CMK (cell line): Measurements from ENCODE around the gene RAB35.

ENCODE experiments used
- DNase-seq: peaks from one replicate; pipeline ENCODE4 v3.0.0-alpha.2; 2010; ENCODE audit warnings: low read depth

Gene RAB35

GRCh38 chr12:120086801-120087621 is 29.5 kb downstream of the RAB35 start:
- peak; percentile 91 for DNase-seq

DNA sequence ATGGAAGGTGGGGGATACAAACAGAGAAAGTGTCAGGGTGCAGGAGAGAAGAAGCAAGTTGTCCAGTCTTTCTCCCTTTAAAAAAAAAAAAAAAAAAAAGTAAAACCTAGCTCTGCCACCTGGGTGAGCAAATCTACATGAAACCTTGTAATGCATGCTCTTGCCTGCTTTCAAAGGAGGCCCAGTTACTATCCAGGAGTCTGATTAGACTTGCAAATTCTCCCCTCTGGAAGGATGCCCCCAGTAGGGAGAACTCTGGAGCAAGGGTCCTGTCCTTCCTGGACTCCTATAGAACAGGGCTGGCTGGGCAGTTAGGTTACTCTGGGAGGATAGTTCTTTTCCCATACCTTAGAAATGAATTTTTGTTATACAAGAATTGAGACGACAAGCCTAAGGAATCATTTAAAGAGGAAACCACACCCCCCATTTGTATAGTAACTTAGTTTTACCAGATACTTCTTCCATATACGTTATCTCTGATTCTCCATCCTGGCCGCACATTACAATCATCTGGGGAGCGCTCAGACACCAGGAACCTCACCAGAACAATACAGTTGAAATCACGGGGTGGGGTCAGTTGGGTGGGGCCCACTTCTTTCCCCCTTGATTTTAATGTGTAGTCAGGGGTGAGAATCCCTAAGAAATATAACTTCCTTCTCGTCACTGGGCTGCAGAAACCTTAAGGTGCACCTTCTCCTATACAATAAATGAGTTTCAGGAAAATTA is 30.5 kb downstream of the RAB35 start:
- DNase-seq, result no peak

GRCh38 chr12:120081641-120082040 is 34.9 kb downstream of the RAB35 start:
- no peak for DNase-seq

DNA sequence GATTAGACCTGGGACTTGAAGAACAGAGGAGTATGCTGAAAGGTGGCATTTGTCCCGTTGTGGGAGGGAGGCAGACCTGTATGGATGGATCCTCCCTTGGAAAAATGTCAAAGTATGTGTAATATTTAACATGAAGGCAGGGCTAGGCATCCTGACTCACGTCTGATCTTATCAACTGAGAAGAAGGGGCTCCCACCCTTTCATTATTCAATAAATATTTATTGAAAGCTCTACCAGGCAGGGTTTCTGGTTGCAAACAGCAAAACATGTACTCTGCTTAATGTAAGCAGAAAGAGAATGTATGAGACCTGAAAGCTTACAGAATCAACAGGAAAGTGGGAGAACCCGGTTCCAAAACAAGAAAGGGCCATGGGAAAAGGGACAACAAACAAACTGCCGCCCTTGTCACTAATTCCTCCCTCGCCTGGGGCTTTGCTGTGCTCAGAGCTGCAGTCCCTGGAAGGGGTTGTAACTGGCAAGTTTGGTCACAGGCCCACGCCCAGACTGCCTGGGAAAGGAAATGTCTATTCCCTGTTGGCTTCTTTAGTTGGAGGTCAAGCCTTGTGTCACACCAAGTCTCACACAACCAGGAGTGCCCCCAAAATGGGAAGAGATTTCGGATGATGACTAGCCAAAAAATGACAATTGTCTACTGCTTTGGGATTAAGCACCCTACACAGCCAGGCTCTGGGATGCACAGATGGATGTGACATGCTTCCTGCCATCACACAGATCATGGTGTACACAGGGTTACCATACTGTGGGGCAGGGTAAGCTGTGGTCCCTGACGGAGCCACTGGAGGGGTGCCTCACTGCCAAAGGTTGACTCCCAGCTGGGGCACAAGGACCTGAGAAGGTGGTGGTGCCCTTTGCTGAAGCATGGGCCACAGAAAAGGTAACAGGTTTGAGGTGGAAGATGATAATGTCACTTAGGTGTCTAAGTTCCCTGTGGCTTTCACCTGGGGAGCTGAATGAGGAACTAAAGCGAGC is 36.8 kb downstream of the RAB35 start:
- DNase-seq, result no peak

GRCh38 chr12:120078868-120079267 is 37.7 kb downstream of the RAB35 start:
- no peak for DNase-seq

- no peak for DNase-seq
Measured at GRCh38 chr12:120077260-120077659, 39.3 kb downstream of the RAB35 start.

DNA sequence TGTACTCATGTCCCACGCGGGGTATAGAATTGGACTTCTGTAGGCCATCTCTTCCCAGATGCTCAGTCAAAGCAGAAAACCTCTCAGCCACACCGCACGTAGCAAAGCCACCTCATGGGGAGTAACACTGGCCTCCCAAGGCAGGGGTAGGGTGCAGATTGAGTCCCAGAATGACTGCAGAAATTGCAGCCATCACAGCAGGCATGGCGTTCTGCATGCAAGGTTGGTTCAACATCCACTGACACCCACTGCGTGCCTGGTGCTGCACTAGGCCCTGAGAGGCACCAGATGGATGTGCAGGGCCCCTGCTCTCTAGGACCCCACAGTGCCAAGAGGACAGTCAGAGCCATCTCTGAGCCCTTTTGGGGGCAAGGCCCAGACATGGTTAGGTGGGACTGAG is 39.9 kb downstream of the RAB35 start:
- no peak for DNase-seq

DNA sequence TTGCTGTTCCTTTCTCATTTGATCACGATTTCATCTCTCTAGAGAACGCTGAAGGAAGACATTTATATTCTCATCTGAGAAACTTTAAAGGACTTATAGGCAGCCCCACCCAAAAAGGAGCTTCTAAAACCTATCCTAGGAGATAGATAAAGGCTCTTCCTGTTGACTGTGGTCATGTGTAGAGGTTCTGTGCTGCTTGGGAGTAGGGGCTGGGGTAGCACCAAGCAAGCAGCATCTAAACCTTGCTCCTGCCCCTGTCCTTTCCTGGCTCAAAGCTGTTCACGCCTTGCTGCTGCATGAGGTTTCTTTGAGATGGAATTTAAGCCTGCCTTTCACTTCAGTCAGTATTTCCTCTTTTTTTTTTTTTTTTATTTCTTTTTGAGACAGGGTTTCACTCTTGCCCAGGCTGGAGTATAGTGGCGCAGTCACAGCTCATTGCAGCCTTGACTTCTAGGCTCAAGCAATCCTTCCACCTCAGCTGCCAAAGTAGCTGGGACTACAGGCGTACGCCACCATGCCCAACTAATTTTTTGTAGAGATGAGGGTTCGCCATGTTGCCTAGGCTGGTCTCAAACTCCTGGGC is 41.4 kb downstream of the RAB35 start:
- DNase-seq, result no peak

DNA sequence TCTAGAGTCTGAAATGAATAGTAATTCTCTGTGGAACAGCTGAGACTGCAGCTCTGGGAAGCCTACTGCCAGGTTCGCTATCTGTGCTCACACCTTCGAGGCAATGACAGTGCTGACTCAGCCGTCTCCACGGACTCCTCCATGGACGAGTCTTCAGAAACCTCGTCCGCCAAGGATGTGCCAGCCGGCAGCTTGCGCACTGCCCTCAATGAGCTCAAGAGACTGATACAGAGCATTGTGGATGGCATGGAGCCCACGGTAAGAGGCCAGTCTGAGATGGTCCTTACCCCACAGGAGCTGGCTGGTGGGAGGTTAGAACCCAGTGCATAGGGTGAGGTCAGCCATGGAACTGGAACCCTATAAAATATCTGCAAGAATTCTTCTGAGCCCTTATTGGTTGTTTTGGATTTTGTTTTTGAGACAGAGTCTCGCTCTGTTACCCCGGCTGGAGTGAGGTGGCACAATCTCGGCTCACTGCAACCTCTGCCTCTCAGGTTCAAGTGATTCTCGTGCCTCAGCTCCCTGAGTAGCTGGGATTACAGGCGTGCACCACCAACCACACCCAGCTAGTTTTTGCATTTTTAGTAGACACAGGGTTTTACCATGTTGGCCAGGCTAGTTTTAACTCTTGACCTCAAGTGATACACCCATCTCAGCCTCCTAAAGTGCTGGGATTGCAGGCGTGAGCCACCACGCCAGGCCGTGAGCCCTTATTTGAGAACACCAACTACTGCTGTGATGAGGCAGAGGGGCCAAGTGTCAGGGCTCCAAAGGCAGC is 43.9 kb downstream of the RAB35 start:
- no peak for DNase-seq

DNA sequence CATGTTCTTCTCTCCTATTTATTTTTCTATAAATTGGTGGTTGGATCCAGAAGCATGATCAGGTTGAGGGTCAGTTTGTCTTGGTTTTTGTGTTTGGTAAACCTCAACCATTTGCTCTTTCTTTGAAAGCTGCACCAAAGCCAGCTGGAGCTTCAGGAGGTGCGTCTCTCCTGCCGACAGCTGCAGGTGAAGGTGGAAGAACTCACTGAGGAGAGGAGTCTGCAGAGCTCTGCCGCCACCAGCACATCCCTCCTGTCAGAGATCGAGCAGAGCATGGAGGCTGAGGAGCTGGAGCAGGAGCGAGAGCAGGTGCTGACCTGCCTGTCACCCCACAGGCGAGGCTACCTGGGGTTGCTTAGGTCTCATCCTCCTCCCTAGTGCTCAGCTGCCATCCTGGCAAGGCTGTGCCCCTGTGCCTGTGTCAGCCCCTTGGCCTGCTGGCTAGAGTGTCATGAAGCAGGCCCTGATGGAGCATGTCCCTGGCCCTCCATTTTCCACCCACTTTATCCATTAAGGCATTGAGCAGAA is 45.0 kb downstream of the RAB35 start:
- DNase-seq, result no peak

DNA sequence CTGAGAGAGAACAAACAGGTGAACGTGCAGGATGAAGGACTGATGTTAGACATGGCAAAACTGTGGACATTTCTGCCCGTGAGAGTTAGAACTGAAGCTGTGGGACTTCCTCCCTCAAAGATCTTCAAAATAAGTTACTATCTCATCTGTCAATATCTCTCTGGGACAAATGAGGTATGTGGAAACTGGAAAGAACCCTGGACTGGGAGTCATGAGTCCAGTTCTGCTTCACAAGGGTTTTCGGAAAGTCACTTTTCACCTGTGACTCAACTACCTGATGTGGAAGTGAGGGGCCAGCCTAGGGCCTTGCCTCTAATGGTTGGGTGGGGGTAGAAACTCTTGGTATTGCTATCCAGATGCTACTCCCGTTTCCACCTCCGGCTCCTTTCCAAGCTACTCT is 47.3 kb downstream of the RAB35 start:
- DNase-seq, result no peak

DNA sequence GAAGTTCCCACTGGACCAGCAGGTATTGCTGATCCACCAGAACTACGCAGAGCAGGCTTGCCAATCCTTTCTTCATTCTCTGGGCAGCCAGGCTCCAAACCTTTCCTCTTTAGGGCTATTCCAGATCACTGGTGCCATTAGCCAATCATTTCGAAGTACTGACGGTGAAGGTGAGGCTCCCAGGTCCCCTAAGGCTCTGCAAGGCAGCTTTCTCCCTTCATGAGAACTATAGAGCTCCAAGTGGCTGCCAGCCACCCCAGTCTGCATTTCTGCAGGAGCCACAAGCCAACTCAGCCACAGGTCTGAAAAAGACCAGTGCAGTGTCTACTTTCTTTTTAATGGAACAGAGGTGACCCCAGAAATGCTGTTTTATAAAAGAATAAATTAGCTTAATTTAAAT is 48.7 kb downstream of the RAB35 start:
- DNase-seq, result no peak

DNA sequence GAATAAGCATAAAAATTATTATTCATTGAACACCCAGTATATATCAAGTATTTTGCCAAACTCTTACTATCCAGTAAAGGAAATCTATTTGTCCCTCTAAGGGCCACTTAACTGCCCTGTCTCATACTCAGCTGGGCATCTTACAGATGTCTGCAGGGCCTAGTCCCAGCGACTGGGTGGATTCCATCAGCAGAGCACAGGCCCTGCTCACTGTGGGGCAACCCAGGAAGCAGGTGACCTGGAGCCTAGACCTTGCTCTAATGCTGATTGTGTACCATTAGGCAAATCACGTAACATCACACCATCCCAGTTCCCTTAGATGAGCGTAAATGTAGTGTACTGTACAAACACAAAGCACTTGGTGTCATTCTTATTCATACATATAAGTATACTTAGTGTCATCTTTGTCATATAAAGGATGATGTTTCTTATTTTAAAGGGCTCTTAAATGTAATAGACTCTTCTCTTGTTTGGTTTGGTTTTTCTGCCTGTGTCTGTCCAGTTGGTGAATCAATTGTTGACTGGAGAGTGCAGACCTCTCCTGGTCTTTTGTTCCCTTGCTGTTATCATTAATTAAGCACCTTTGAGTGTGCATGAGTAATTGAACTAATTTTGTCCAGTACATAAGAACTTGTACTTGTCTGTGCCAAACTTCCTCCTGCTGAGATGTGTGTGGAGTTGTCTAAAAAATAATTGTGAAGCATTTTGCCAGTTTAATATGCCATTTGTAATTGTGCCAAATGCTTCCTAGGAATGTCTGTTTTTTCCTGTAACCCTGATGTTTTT is 49.3 kb downstream of the RAB35 start:
- DNase-seq, result no peak

DNA sequence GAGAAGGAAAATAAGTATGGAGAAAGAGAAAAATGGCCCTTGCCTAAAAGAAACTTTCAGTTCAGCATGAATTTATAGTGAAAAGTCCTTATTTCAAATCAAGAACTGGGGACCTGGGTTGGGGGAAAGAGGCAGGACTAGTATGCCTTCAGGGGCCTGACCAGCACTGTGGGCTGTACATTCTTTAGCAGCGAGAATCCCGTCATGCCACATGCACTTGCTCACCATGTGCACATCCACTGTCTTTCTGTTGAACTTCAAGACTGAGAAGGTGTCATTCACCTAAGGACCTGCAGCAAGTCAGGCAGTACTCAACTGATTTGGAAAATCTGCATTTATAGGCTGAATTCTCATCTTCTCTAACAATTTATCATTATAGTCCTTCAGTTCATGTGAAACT is 50.2 kb downstream of the RAB35 start:
- DNase-seq, result no peak

GRCh38 chr12:120065472-120065871 is 51.1 kb downstream of the RAB35 start:
- DNase-seq, result no peak

DNA sequence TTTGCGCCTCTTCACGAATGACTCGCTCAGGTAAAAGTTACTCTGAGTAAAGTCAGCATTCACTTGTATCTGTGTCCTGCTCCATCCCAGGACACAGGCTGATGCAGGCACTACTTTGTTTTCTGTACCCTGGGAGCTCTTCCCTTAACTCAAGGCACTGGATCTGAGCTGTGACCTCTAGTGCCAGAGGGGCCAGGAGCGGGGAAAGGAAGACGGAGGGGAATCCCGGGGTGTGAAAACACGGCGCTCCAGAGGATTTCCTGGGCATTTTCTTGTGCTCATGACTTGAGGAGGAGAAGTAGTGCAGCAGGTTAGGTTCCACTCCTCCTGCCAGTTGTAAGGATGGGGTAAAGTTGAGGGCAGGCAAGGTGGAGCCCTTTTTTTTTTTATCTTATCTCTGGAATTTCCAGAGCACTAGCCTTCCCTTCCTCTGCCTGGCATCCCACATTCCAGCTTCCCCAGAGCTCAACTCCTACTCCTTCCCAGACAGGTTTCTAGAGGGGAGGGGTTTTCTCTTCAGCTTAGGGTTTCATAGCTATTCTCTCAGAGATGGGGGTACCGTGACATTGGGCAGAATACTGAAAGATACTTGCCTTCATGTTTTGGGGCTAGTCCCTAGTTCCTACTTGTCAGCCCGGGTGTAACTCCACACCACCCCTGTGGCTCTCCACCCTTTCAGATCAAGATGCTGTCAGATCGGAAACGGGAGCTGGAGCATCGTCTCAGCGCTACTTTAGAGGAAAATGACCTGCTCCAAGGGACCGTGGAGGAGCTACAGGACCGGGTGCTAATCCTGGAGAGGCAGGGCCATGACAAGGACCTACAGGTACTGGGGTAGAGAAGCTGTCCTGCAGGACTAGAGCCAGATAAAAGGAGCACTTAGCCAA is 52.3 kb downstream of the RAB35 start:
- no peak for DNase-seq

DNA sequence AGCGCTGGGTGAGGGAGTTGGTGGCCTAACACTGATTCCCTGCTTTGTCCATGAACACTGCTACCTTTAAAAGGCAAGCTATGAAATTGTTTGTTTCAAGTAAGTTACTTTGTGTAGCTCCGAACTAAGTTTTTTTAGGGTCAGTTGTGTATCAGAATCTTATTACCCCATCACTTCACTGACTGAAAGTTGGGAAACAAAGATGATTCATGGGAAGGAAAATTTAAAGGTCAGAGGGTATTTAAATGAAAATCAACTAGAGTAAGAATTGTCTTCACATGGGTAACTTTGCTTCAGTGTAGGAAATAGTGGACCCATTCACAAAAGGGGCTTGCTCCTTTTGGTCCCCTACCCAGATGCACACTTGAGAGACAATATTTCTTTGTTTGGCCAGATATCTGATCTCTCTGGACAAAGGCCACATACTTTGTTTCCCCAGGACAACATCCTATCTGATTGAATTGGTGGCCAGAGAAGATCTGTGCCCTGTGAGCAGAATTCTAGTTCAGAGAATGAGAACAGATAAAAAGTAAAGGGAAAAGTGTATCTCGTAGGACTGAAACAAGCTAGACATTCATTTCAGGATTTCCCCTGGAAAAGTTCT is 53.5 kb downstream of the RAB35 start:
- DNase-seq, result no peak

- no peak for DNase-seq
Measured at GRCh38 chr12:120061575-120062214, 54.9 kb downstream of the RAB35 start.
